ENCODE measurements around the gene ADAM8.

GRCh38 chr10:133316732-133317131 is 40.1 kb upstream of the ADAM8 start:
- TF ChIP-seq MAX (IDR thresholded peaks at IDR 0.05; ENCODE audit: low read depth, low read length) (no peak), BRCA1 (IDR thresholded peaks at IDR 0.05; ENCODE audit: low read depth, low read length) (no peak), EZH2 (IDR thresholded peaks at IDR 0.05; ENCODE audit: borderline replicate concordance, control insufficient read depth, low read depth, low read length) (no peak), POLR2AphosphoS2 (IDR thresholded peaks at IDR 0.05; ENCODE audit: low read depth, low read length) (no peak), FOXM1 (IDR thresholded peaks at IDR 0.05; ENCODE audit: low read depth, low read length) (no peak), POLR2A (IDR thresholded peaks at IDR 0.05; ENCODE audit: low read depth, low read length) (no peak), CREB1 (IDR thresholded peaks at IDR 0.05; ENCODE audit: low read depth) (no peak), RAD21 (IDR thresholded peaks at IDR 0.05; ENCODE audit: insufficient read depth, low read depth, low read length) (no peak), SMC3 (IDR thresholded peaks at IDR 0.05; ENCODE audit: borderline replicate concordance, low read length) (no peak)
- TF ChIP-seq, protein P1, sequence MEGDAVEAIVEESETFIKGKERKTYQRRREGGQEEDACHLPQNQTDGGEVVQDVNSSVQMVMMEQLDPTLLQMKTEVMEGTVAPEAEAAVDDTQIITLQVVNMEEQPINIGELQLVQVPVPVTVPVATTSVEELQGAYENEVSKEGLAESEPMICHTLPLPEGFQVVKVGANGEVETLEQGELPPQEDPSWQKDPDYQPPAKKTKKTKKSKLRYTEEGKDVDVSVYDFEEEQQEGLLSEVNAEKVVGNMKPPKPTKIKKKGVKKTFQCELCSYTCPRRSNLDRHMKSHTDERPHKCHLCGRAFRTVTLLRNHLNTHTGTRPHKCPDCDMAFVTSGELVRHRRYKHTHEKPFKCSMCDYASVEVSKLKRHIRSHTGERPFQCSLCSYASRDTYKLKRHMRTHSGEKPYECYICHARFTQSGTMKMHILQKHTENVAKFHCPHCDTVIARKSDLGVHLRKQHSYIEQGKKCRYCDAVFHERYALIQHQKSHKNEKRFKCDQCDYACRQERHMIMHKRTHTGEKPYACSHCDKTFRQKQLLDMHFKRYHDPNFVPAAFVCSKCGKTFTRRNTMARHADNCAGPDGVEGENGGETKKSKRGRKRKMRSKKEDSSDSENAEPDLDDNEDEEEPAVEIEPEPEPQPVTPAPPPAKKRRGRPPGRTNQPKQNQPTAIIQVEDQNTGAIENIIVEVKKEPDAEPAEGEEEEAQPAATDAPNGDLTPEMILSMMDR (IDR thresholded peaks at IDR 0.05 in 2 of 3, conservative IDR thresholded peaks at IDR 0.05 in 1 of 3; ENCODE audit: control insufficient read depth in 2 of 3, extremely low read depth in 1 of 3, insufficient read depth in 1 of 3, low read depth in 3 of 3, low read length in 3 of 3) = no peak
- TF ChIP-seq, protein P2, sequence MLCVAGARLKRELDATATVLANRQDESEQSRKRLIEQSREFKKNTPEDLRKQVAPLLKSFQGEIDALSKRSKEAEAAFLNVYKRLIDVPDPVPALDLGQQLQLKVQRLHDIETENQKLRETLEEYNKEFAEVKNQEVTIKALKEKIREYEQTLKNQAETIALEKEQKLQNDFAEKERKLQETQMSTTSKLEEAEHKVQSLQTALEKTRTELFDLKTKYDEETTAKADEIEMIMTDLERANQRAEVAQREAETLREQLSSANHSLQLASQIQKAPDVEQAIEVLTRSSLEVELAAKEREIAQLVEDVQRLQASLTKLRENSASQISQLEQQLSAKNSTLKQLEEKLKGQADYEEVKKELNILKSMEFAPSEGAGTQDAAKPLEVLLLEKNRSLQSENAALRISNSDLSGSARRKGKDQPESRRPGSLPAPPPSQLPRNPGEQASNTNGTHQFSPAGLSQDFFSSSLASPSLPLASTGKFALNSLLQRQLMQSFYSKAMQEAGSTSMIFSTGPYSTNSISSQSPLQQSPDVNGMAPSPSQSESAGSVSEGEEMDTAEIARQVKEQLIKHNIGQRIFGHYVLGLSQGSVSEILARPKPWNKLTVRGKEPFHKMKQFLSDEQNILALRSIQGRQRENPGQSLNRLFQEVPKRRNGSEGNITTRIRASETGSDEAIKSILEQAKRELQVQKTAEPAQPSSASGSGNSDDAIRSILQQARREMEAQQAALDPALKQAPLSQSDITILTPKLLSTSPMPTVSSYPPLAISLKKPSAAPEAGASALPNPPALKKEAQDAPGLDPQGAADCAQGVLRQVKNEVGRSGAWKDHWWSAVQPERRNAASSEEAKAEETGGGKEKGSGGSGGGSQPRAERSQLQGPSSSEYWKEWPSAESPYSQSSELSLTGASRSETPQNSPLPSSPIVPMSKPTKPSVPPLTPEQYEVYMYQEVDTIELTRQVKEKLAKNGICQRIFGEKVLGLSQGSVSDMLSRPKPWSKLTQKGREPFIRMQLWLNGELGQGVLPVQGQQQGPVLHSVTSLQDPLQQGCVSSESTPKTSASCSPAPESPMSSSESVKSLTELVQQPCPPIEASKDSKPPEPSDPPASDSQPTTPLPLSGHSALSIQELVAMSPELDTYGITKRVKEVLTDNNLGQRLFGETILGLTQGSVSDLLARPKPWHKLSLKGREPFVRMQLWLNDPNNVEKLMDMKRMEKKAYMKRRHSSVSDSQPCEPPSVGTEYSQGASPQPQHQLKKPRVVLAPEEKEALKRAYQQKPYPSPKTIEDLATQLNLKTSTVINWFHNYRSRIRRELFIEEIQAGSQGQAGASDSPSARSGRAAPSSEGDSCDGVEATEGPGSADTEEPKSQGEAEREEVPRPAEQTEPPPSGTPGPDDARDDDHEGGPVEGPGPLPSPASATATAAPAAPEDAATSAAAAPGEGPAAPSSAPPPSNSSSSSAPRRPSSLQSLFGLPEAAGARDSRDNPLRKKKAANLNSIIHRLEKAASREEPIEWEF (IDR thresholded peaks at IDR 0.05; ENCODE audit: insufficient replicate concordance, low read depth, low read length) = no peak
